Gastroesophageal sphincter (tissue), 3 donors: ENCODE data around the gene STAG3.

Experiments
- POLR2A ChIP-seq, 2 donors: fragments of 450-650 bp; IDR thresholded peaks; one replicate each; pipeline ENCODE4 v1.6.1; 2017; ENCODE audit warnings: antibody characterized with exemption in 2 of 2, mild to moderate bottlenecking in 2 of 2, moderate library complexity in 1 of 2
- POLR2AphosphoS5 ChIP-seq: sonication (generic); formaldehyde crosslinking; IDR thresholded peaks from one replicate; pipeline ENCODE4 v1.6.1; 2017; ENCODE audit warnings: antibody characterized with exemption
- TF ChIP-seq, protein P1 (sequence below), 4 experiments: fragments of 200-600 bp in 2 of 4; fragments of 450-650 bp in 2 of 4; sonication (generic) in 1 of 4; IDR thresholded peaks; one replicate each; pipeline ENCODE4 v1.5.1; 2017 to 2019; ENCODE audit warnings: antibody characterized with exemption in 4 of 4, mild to moderate bottlenecking in 2 of 4, moderate library complexity in 2 of 4

DNA sequence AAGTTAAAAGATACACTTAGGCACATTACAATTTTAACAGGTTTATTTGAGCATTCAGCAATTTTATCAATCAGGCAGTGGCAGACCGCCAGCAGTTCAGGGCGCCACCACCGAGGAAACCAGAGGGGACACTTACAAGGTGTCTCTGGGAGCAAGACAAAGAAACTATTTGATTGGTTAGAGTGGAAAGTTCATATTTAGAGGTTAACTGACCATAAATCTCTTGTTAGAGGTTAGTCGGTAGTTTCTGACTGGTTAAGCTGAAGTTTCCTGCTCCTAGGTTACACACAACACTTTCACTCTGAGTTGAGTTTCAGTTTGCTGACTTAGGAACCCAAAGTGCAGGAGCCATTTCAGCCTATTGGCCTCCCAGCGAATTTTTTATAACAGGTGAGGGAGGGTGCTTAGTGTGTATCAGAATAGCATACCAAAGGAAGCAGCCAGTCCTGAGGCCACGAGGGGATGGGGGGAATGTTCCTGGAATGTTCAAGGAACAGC lies 31.2 kb downstream of the STAG3 start:
- TF ChIP-seq, protein P1, sequence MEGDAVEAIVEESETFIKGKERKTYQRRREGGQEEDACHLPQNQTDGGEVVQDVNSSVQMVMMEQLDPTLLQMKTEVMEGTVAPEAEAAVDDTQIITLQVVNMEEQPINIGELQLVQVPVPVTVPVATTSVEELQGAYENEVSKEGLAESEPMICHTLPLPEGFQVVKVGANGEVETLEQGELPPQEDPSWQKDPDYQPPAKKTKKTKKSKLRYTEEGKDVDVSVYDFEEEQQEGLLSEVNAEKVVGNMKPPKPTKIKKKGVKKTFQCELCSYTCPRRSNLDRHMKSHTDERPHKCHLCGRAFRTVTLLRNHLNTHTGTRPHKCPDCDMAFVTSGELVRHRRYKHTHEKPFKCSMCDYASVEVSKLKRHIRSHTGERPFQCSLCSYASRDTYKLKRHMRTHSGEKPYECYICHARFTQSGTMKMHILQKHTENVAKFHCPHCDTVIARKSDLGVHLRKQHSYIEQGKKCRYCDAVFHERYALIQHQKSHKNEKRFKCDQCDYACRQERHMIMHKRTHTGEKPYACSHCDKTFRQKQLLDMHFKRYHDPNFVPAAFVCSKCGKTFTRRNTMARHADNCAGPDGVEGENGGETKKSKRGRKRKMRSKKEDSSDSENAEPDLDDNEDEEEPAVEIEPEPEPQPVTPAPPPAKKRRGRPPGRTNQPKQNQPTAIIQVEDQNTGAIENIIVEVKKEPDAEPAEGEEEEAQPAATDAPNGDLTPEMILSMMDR (IDR thresholded peaks at IDR 0.05): no peak
- TF ChIP-seq POLR2AphosphoS5 (no peak), POLR2A (IDR thresholded peaks at IDR 0.05) (no peak)
